ENCODE results near the gene FFAR1. TPM values are rescaled to one million over a fixed set of nuclear protein-coding genes. Genes with fewer than 3 reads are reported as not detected.

Gene FFAR1
- total and polyA plus RNA-seq, 2 donors (not counting 3 experiments of a cell fraction or from before 2014, with no cell fraction given): not detected

- dilution Hi-C loops (cut with MboI; ENCODE audit: extremely low pct_ligation_motif_present, low sequenced_read_pairs): no loop called here
- Histone ChIP-seq H3K27ac (ENCODE audit: insufficient read depth, low read depth, low read length) (no peak overlapping the region), H3K9me3 (replicated peaks; ENCODE audit: control insufficient read depth, insufficient read depth, low read length) (no peaks in the 10 kb centered on the region), H3K27me3 (ENCODE audit: control insufficient read depth in 2 of 2, insufficient read depth in 2 of 2, low read length in 2 of 2) (peaks cover 0 to 2% of the 10 kb centered on the region in 2 experiments), H2AFZ (ENCODE audit: low read depth, low read length) (no peak overlapping the region), H3K4me1 (ENCODE audit: control insufficient read depth, extremely low read depth, insufficient read depth, low read length) (no peaks in the 10 kb centered on the region), H3K4me2 (ENCODE audit: insufficient read depth, low read length) (no peak overlapping the region), H3K9ac (replicated peaks; ENCODE audit: extremely low read depth, insufficient read depth, low read length) (no peak overlapping the region), H3K79me2 (ENCODE audit: control insufficient read depth, insufficient read depth, low read length) (no peaks in the 10 kb centered on the region), H4K20me1 (replicated peaks; ENCODE audit: control insufficient read depth, extremely low read depth, insufficient read depth, low read length) (no peaks in the 10 kb centered on the region), H3K36me3 (ENCODE audit: control insufficient read depth in 2 of 2, extremely low read depth in 1 of 2, insufficient read depth in 2 of 2, low read length in 2 of 2) (no peaks in the 10 kb centered on the region), H3K9me1 (replicated peaks; ENCODE audit: control insufficient read depth, extremely low read depth, insufficient read depth, low read length) (no peaks in the 10 kb centered on the region), H3K4me3 (replicated peaks in 1 of 3; ENCODE audit: insufficient read depth in 1 of 3, low read depth in 1 of 3, low read length in 3 of 3) (no peak overlapping the region)
- DNase-seq (ENCODE audit: low read depth, low spot score): no peak
- CTCF ChIA-PET: no interaction called here
- BruUV-seq (replicated peaks): no TSS peak
- TF ChIP-seq CTCF (IDR thresholded peaks at IDR 0.05; ENCODE audit: extremely low read depth in 1 of 2, insufficient read depth in 1 of 2, low read depth in 1 of 2, low read length in 2 of 2) (no peak), JUN (IDR thresholded peaks at IDR 0.05; ENCODE audit: borderline replicate concordance, insufficient read depth, insufficient read length, low read depth) (no peak), POLR2AphosphoS5 (IDR thresholded peaks at IDR 0.05; ENCODE audit: insufficient read depth, low read depth, low read length) (no peak), GATA2 (IDR thresholded peaks at IDR 0.05; ENCODE audit: insufficient read depth, insufficient read length, low read depth, low read length) (no peak), MAX (IDR thresholded peaks at IDR 0.05; ENCODE audit: insufficient read depth, insufficient read length) (no peak), EZH2 (IDR thresholded peaks at IDR 0.05; ENCODE audit: borderline replicate concordance, low read depth, low read length, severe bottlenecking) (no peak), FOS (IDR thresholded peaks at IDR 0.05; ENCODE audit: borderline replicate concordance, insufficient read depth, low read length) (no peak)
- no peak for FAIRE-seq
- intact Hi-C loops (cut with micrococcal nuclease): no loop called here
- POLR2A ChIA-PET: no interaction called here
Measured at GRCh38 chr19:35395382-35396199, 47.9 kb downstream of the FFAR1 start.
